ENCODE data around the gene ABCA6.

ABCA6 gene

GRCh38 chr17:69154267-69154666, 12.6 kb upstream of the ABCA6 start:
- no peaks in the 10 kb centered on the region for H3K9me3 ChIP-seq (ENCODE audit: low read length)
- no peaks in the 10 kb centered on the region for H3K27me3 ChIP-seq (ENCODE audit: insufficient read depth, low read length)
- no peak overlapping the region for H3K9ac ChIP-seq (ENCODE audit: low read length)
- H3K4me1 ChIP-seq (ENCODE audit: insufficient read depth, low read length, severe bottlenecking), result no peaks in the 10 kb centered on the region
- no peak overlapping the region for H3K4me3 ChIP-seq (ENCODE audit: low read depth, low read length, poor library complexity, severe bottlenecking)
- no peaks in the 10 kb centered on the region for H3F3A ChIP-seq (ENCODE audit: insufficient read depth, low read length)
- no peak overlapping the region for H3K27ac ChIP-seq (ENCODE audit: low read depth, low read length, poor library complexity, severe bottlenecking)
- H2AFZ ChIP-seq (ENCODE audit: low read length), result no peak overlapping the region
- TF ChIP-seq CTCF (IDR thresholded peaks at IDR 0.05; ENCODE audit: low read length), result no peak
- TF ChIP-seq EZH2 (IDR thresholded peaks at IDR 0.05; ENCODE audit: borderline replicate concordance, low read length), result no peak
- H3K36me3 ChIP-seq (ENCODE audit: insufficient read depth, low read length), result no peaks in the 10 kb centered on the region
- H3K79me2 ChIP-seq (ENCODE audit: insufficient read depth, low read length), result no peaks in the 10 kb centered on the region
- H3K4me2 ChIP-seq (ENCODE audit: low read length), result no peak overlapping the region
- H4K20me1 ChIP-seq (ENCODE audit: insufficient read depth, low read length), result no peaks in the 10 kb centered on the region
- peaks cover 3% of the 10 kb centered on the region; the same call in 1 of the 2 replicates for H3K9me2 ChIP-seq (ENCODE audit: low read depth, low read length)

GRCh38 chr17:69150333-69150732, 8.6 kb upstream of the ABCA6 start:
- H2AFZ ChIP-seq (ENCODE audit: low read length), result no peak overlapping the region
- H3K9me2 ChIP-seq (ENCODE audit: low read depth, low read length), result no peaks in the 10 kb centered on the region
- no peak for TF ChIP-seq CTCF (IDR thresholded peaks at IDR 0.05; ENCODE audit: low read length)
- TF ChIP-seq EZH2 (IDR thresholded peaks at IDR 0.05; ENCODE audit: borderline replicate concordance, low read length), result no peak
- no peaks in the 10 kb centered on the region for H3F3A ChIP-seq (ENCODE audit: insufficient read depth, low read length)
- H3K36me3 ChIP-seq (ENCODE audit: insufficient read depth, low read length), result no peaks in the 10 kb centered on the region
- H3K9ac ChIP-seq (ENCODE audit: low read length), result no peak overlapping the region
- no peaks in the 10 kb centered on the region for H3K79me2 ChIP-seq (ENCODE audit: insufficient read depth, low read length)
- H3K27ac ChIP-seq (ENCODE audit: low read depth, low read length, poor library complexity, severe bottlenecking), result no peak overlapping the region
- no peak overlapping the region for H3K4me3 ChIP-seq (ENCODE audit: low read depth, low read length, poor library complexity, severe bottlenecking)
- no peaks in the 10 kb centered on the region for H4K20me1 ChIP-seq (ENCODE audit: insufficient read depth, low read length)
- no peaks in the 10 kb centered on the region for H3K4me1 ChIP-seq (ENCODE audit: insufficient read depth, low read length, severe bottlenecking)
- no peaks in the 10 kb centered on the region for H3K27me3 ChIP-seq (ENCODE audit: insufficient read depth, low read length)
- H3K4me2 ChIP-seq (ENCODE audit: low read length), result no peak overlapping the region
- no peaks in the 10 kb centered on the region for H3K9me3 ChIP-seq (ENCODE audit: low read length)

- H3K27ac ChIP-seq (ENCODE audit: low read depth, low read length, poor library complexity, severe bottlenecking), result no peak overlapping the region
- no peaks in the 10 kb centered on the region for H3K36me3 ChIP-seq (ENCODE audit: insufficient read depth, low read length)
- no peak overlapping the region for H2AFZ ChIP-seq (ENCODE audit: low read length)
- no peak overlapping the region for H3K9ac ChIP-seq (ENCODE audit: low read length)
- H3K4me1 ChIP-seq (ENCODE audit: insufficient read depth, low read length, severe bottlenecking), result no peaks in the 10 kb centered on the region
- H3K4me3 ChIP-seq (ENCODE audit: low read depth, low read length, poor library complexity, severe bottlenecking), result no peak overlapping the region
- TF ChIP-seq EZH2 (IDR thresholded peaks at IDR 0.05; ENCODE audit: borderline replicate concordance, low read length), result no peak
- TF ChIP-seq CTCF (IDR thresholded peaks at IDR 0.05; ENCODE audit: low read length), result no peak
- no peaks in the 10 kb centered on the region for H3K9me3 ChIP-seq (ENCODE audit: low read length)
- H3K4me2 ChIP-seq (ENCODE audit: low read length), result no peak overlapping the region
- no peaks in the 10 kb centered on the region for H4K20me1 ChIP-seq (ENCODE audit: insufficient read depth, low read length)
- H3K27me3 ChIP-seq (ENCODE audit: insufficient read depth, low read length), result no peaks in the 10 kb centered on the region
- H3K9me2 ChIP-seq (ENCODE audit: low read depth, low read length), result no peaks in the 10 kb centered on the region
- H3K79me2 ChIP-seq (ENCODE audit: insufficient read depth, low read length), result no peaks in the 10 kb centered on the region
- no peaks in the 10 kb centered on the region for H3F3A ChIP-seq (ENCODE audit: insufficient read depth, low read length)
Observed at GRCh38 chr17:69147460-69147859, 5.8 kb upstream of the ABCA6 start.
